ENCODE data around the gene TBPL2. TPM values are rescaled to one million over a fixed set of nuclear protein-coding genes. Genes with fewer than 3 reads are reported as not detected.

Gene TBPL2
- total RNA-seq, 1 donor from 2014 or later = not detected

- peaks cover 2% of the 10 kb centered on the region for H3K36me3 Mint-ChIP-seq (ENCODE audit: low read depth)
- no peak for TF ChIP-seq CTCF (conservative IDR thresholded peaks at IDR 0.05)
- H3K4me3 Mint-ChIP-seq = no peak overlapping the region
- peak overlapping the region; percentile 24 for H3K27ac Mint-ChIP-seq (ENCODE audit: unreplicated experiment)
- H3K4me1 Mint-ChIP-seq = peaks cover 13% of the 10 kb centered on the region
- no peak for DNase-seq (ENCODE audit: low read depth, low spot score)
- no peaks in the 10 kb centered on the region for H3K9me3 Mint-ChIP-seq
- H3K27me3 Mint-ChIP-seq (ENCODE audit: low read depth) = peaks cover 3% of the 10 kb centered on the region
These were observed 14.0 kb upstream of the TBPL2 start for GRCh38 chr14:55454264-55455002.

- H3K36me3 Mint-ChIP-seq (ENCODE audit: low read depth) = peaks cover 2% of the 10 kb centered on the region
- no peak for TF ChIP-seq CTCF (conservative IDR thresholded peaks at IDR 0.05)
- H3K9me3 Mint-ChIP-seq = no peaks in the 10 kb centered on the region
- peaks cover 13% of the 10 kb centered on the region for H3K4me1 Mint-ChIP-seq
- peaks cover 3% of the 10 kb centered on the region for H3K27me3 Mint-ChIP-seq (ENCODE audit: low read depth)
- H3K27ac Mint-ChIP-seq (ENCODE audit: unreplicated experiment) = no peak overlapping the region
- DNase-seq (ENCODE audit: low read depth, low spot score) = no peak
- H3K4me3 Mint-ChIP-seq = no peak overlapping the region
These were observed 11.5 kb upstream of the TBPL2 start for GRCh38 chr14:55451950-55452349.

GRCh38 chr14:55451398-55451797, 11.0 kb upstream of the TBPL2 start:
- DNase-seq (ENCODE audit: low read depth, low spot score) = no peak
- Mint-ChIP-seq H3K4me1 (peaks cover 13% of the 10 kb centered on the region), H3K9me3 (no peaks in the 10 kb centered on the region), H3K27ac (ENCODE audit: unreplicated experiment) (no peak overlapping the region), H3K36me3 (ENCODE audit: low read depth) (peaks cover 2% of the 10 kb centered on the region), H3K27me3 (ENCODE audit: low read depth) (peaks cover 3% of the 10 kb centered on the region), H3K4me3 (no peak overlapping the region)
- TF ChIP-seq CTCF (conservative IDR thresholded peaks at IDR 0.05) = no peak

GRCh38 chr14:55450987-55451386, 10.6 kb upstream of the TBPL2 start:
- Mint-ChIP-seq H3K27ac (ENCODE audit: unreplicated experiment) (no peak overlapping the region), H3K9me3 (no peaks in the 10 kb centered on the region), H3K4me1 (peaks cover 13% of the 10 kb centered on the region), H3K27me3 (ENCODE audit: low read depth) (peaks cover 3% of the 10 kb centered on the region), H3K36me3 (ENCODE audit: low read depth) (peaks cover 2% of the 10 kb centered on the region), H3K4me3 (no peak overlapping the region)
- no peak for TF ChIP-seq CTCF (conservative IDR thresholded peaks at IDR 0.05)
- no peak for DNase-seq (ENCODE audit: low read depth, low spot score)

- no peak for TF ChIP-seq CTCF (conservative IDR thresholded peaks at IDR 0.05)
- H3K27me3 Mint-ChIP-seq (ENCODE audit: low read depth) = peaks cover 3% of the 10 kb centered on the region
- peaks cover 13% of the 10 kb centered on the region for H3K4me1 Mint-ChIP-seq
These were observed 10.1 kb upstream of the TBPL2 start for GRCh38 chr14:55450539-55450938.

More at GRCh38 chr14:55450539-55450938, 10.1 kb upstream of the TBPL2 start:
- H3K36me3 Mint-ChIP-seq (ENCODE audit: low read depth) = peaks cover 2% of the 10 kb centered on the region
- H3K9me3 Mint-ChIP-seq = no peaks in the 10 kb centered on the region
- no peak overlapping the region for H3K4me3 Mint-ChIP-seq
- no peak overlapping the region for H3K27ac Mint-ChIP-seq (ENCODE audit: unreplicated experiment)
- no peak for DNase-seq (ENCODE audit: low read depth, low spot score)
